NCI-H2107 (cell line): ENCODE results near the gene CACNG4.
"Not testable (repeated sequence)": the region's sequence is repeated elsewhere in the genome, so short reads cannot be mapped to it uniquely, and the experiment has no call there.

Experiments used
- DNase-seq: peaks from one replicate; lab custom pipeline; 2025; lab: John Stamatoyannopoulos, UW

Gene CACNG4

DNA sequence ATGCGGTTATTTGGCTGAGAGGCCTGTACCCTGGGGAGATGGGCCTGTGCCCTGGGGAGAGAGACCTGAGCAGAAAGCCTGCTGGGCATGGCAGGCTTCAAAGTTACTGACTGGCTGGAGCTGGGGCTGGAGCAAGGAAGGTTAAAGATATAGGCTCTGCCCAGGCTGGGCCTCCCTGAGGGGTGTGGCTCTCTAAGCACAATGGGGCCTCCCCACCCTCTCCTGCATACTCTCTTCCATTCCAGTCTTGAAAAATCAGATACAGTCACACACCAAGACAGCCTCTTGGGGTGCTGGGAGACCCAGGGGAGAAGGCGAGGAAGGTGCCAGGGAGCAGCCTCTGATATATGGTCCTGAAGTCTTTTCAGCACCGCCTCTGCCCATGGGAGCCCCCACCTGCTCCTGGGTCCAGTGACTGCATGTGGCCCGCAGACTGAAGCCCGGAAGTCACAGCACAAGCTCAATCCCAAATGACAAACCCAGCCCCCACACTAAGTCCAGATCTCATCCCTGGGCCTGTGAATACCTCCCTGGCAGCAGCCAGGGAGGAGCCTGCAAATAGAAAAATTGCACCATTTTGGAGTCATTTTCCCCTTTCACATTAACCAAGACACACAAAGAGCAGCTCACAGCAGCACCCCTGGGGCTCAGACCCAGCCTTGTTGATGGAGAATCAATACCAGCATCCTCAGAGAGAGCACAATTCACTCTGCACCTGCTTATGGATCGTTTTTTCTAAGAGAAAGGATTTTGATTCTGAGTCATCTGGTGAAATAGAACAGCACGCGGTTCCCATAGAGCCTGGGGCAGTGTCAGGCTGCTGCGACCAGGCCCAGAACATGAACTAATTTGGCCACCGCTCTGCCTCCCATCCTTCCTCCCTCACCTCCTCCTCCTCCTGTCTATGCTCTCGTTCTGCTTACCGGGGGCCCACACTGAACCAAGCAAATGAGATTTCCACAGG, 54.2 kb downstream of the CACNG4 start:
- no peak for DNase-seq

DNA sequence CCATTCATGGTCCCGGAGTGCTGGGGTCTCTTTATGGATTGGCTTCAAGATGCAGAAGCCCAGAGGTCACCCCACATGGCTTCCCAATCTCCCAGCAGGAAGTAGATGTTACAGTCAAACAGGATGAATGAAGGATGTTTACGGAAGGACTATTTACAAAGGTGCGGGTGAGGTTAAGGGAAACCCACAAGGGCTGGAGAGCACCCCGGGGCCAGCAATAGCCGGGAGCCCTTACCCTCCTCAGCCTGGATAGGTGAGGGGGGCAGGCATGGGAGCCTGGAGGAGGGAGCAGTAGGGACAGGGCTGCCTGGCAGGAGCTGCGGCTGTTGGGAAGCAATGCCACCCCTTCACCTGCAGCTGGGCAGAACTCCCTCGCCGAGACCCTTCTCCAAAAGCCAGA, 55.3 kb downstream of the CACNG4 start:
- no peak for DNase-seq

GRCh38 chr17:67020293-67020766, 55.8 kb downstream of the CACNG4 start:
- no peak for DNase-seq

DNA sequence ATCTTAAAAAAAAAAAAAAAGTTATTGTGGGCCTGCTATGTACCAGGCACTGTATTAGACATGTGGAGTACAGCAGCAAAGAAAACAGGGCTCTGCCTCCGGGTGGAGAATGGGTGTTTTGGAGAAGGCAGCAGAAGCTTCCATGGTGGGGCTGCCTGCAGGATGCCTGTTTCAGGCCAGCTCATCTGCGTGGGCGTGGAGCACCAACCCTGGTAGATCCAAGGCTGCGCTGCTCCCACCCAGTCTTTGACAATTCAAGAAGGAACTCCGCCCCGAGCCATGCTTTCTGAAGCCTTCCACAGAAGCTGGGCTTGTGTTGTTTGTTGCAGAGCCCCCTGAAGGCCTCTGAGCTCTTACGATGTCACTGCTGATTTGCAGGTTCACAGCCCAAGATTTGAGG, 56.7 kb downstream of the CACNG4 start:
- DNase-seq = no peak

DNA sequence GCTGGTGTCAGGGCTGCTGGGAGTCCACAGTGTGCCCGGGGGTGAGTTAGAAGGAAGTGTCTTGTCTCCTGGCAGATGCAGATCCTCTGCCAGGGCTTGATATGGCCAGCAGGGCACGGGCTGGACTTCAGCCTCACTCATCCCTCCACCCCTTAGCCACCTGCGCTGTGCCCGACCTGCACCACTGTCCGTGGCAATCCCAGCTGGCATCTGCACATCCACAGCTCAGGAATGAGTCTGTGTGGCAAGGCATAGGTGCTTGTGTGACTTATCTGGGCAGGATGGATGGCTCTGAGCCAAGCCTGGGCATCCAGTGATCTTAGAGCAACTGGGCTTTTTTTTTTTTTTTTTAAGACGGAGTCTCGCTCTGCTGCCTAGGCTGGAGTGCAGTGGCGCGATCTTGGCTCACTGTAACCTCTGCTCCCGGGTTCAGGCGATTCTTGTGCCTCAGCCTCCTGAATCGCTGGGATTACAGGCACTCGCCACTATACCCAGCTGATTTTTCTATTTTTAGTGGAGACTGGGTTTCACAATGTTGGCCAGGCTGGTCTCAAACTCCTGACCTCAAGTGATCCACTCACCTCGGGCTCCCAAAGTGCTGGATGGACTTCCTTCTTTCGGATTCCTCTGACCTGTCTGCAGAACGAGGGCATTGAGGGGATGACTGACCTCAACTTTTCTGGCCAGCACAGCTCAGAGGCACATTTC, 57.4 kb downstream of the CACNG4 start:
- DNase-seq = no peak

DNA sequence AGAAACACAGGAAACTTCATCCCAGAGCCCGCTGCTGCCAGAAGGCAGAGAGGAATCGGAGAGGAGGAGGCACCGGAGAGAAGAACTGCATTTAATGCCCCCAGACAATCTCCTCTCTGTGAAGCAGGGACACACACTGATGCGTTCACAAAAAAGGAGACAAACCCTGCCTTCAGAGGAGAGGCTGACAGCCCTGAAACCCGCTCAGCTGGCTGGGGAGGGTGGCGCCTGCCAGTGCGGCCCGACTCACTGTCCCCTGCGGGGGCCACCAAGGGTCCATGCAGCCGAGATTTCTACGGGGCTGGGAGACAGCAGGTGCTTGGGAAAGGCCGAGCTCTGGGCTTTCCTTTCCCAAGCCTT, 57.9 kb downstream of the CACNG4 start:
- no peak for DNase-seq

DNA sequence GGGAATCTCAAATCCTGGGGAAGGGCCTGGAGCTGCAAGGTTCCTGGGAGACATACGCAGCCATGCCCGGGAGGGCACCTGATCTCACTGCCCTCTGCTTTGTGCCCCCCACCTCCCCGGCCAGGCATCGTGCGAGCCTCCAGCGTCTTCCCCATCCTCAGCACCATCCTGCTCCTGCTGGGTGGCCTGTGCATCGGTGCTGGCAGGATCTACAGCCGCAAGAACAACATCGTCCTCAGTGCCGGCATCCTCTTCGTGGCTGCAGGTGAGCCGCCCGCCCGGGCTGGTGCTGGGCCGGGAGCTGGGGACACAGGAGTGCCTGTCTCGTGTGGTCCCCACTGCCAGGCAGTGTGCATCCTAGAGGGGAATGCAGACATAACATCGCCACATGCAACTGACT, 60.2 kb downstream of the CACNG4 start:
- no peak for DNase-seq

DNA sequence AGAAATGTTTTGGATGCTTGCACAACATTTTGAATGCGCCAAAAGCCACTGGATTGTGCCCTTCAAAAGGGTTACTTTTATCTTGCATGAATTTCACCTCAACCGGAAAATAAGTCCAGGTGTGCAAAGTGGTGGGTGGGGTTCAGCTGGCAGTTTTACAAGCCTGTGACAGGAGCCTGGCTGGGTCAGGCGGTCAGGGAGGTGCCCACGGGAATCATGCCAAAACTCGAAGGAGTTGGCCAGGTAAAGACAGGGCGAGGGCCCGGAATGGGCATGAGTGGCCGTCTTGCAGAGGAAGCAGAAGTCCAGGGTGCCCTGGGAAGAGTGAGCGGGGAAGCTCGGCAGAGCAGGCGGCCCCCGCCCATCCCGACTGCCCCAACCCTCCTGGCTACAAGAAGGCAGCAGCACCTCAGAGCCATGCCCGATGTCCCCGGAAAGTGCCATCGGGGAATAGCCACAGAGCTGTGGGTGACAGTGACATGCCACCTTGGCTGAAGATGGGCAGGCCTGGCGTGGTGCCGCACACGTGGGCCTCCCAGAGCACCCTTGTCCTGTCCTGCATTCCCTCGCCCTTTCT, 60.8 kb downstream of the CACNG4 start:
- no peak for DNase-seq

GRCh38 chr17:67026341-67026740, 61.8 kb downstream of the CACNG4 start:
- no peak for DNase-seq

- no peak for DNase-seq
Observed at GRCh38 chr17:67027031-67027628, 62.6 kb downstream of the CACNG4 start.

- no peak for DNase-seq
Observed at GRCh38 chr17:67030641-67031040, 66.1 kb downstream of the CACNG4 start.

DNA sequence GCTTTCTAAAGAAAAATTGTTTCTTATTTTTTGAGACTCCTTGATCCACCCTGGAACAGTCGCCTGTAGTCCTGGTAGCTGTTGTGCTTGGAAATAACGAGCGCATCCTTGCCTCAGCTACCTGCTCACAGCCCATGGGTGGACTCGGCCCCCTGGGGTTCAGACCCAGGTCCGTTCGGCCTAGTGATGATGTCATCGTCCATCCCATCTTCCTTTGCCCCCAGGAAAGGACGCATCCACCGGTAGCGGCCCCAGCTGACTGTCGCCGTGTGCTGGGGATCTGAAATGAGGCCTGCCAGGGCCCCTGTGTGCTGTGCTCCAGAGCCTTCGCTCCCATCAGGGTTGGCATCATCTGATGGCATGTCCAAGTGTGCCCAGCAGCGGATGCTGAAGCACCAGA, 67.9 kb downstream of the CACNG4 start:
- no peak for DNase-seq

DNA sequence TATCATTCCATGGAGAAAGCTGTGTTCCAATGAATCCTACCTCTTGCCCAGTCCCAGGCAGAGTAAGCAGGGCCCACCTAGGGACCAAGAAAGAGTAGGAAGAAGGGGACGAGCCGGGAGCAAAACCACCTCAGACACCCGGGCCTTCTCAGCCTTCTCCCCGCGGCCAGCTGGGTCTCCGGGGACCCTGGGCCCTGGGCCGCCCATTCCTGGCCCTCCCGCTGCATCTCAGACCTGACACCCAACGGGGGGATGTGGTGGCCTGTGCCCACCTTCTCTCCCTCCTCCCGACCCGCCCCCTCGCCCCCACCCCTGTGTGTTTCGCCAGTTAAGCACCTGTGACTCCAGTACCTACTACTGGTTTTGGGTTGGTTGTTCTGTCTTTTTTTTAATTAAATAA, 68.5 kb downstream of the CACNG4 start:
- DNase-seq = no peak

DNA sequence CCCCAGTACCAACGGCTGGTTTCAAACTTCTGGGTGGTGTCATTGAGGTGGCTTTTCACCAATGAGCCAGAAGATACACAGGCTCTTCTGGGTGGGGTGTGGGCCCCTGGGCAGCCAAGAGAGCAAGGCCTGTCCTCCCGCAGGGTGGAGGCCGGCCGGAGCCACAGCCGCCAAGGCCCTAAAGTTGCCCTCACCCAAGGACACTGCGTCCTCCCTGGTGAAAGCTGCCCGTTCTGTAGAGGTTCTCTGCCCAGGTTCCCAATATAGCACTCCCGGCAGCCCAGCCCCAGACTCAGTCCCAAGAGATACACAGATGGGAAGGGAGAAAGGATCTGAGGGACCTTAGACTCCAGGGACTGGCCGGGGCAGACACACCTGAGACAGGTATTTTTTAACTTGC, 69.1 kb downstream of the CACNG4 start:
- no peak for DNase-seq

- DNase-seq = no peak
Observed at GRCh38 chr17:67035131-67036083, 70.9 kb downstream of the CACNG4 start.

DNA sequence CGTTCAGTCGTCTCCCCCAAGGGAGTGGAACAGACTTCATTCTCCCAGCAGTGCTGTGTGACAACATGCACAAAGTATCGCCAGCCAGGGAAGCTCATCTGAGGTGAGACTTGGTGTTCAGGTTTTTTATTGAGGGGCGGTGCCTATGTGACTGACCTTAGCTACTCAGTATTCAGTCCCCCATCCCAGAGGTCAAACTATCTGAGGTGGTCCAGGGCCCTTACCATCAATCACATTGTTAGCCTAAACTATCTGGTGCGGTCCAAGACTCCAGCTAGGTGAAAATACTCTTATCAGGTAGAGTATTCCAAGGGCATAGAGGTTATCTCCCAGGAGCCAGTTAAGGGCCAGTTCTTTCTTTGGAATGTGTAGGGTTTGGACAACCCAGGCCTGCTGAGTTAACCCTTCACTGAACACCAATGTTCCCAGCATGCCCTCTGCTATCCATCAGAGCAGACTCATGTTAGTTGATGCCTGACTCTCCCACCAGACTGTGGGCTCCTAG, 74.4 kb downstream of the CACNG4 start:
- DNase-seq = no peak

DNA sequence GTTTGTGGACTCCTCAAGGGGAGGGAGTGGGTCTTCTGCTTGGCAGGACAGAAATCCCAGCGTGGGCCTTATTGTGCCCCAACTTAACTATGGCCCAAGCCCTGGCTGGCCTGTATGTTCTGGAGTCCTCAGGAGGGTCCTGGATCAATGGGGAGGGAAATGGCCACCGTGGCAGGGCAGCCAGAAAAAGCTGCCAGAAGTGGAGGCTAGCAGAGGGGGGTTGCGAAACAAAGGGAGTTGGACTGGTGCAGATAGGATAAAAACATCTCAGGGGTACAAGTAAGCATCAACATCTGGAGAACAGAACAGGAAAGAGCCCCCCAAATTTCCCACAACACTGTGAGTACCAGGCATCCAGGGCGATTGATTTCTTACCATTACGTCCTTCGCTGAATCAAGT, 76.1 kb downstream of the CACNG4 start:
- DNase-seq = no peak

DNA sequence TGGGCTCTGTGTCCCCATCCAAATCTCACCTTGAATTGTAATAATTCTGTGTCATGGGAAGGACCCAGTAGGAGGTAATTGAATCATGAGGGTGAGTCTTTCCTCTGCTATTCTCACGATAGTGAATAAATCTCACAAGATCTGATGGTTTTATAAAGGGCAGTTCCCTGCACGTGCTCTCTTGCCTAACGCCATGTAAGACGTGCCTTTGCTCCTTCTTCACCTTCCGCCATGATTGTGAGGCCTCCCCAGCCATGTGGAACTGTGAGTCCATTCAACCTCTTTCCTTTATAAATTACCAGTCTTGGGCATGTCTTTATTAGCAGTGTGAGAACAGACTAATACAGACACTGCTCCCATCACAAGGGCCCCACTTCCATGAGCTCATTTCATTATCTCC, 76.6 kb downstream of the CACNG4 start:
- DNase-seq = not testable (repeated sequence)

DNA sequence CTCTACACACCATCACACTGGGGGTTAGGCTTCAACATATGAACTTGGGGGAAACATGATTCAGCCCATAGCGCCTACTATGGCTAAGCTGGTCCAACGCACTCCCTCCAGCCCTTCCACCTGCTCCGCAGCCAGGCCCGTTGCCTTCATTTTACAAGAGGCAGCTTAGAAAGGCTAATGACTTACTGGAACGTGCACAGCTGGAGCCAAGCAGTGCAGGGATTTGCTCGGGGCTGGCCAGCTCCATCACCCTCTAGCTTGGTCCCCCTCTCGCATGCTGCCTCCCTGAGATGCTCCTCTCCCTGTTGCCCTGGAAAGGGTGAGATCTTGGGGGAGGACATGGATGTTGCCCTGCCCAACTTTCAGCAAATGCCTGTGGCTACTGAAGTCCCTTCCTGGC, 77.0 kb downstream of the CACNG4 start:
- no peak for DNase-seq

GRCh38 chr17:67041941-67042899, 77.7 kb downstream of the CACNG4 start:
- no peak for DNase-seq
